A673 (cell line): ENCODE results near the gene SLC4A9. TPM values are rescaled to one million over a fixed set of nuclear protein-coding genes. Genes with fewer than 3 reads are reported as not detected.
A peak's percentile ranks its signal among the peaks of the same experiment; 100 is the strongest.

Source experiments
- Bru-seq: library from RNA; stranded (reverse); fragments of 400-500 nt; gene quantifications from one replicate; lab custom pipeline; 2021; lab: Mats Ljungman, UMichigan
- BruChase-seq, 2 experiments: library from RNA; stranded (reverse); fragments of 400-500 nt; gene quantifications; one replicate each; lab custom pipeline; 2021; lab: Mats Ljungman, UMichigan
- BruUV-seq: library from RNA; stranded (reverse); fragments of 400-500 nt; replicated peaks from 2 replicates; lab custom pipeline; 2021; lab: Mats Ljungman, UMichigan
- CTCF ChIA-PET: fragments of 300-600 bp; sonication (Branson Sonifier 250); formaldehyde crosslinking; loops from one replicate; lab custom pipeline; 2022; ENCODE audit warnings: antibody characterized with exemption; lab: Charles Lee
- POLR2A ChIA-PET: fragments of 300-600 bp; sonication (Branson Sonifier 250); formaldehyde crosslinking; loops from one replicate; lab custom pipeline; 2022; ENCODE audit warnings: antibody characterized with exemption; ENCODE audit not compliant: low non-redundant PET; lab: Charles Lee
- DNase-seq: peaks from one replicate; pipeline ENCODE4 v3.0.0-alpha.2; 2015; ENCODE audit warnings: low spot score
- H3K27ac ChIP-seq: fragments of 200-600 bp; sonication (generic); 2 replicates; pipeline ENCODE4 v1.5.1; 2016; ENCODE audit warnings: mixed run types, low read depth, mild to moderate bottlenecking, mixed read lengths, antibody characterized with exemption, low read length; ENCODE audit not compliant: poor library complexity, severe bottlenecking
- H3K27me3 ChIP-seq: fragments of 200-600 bp; sonication (generic); replicated peaks from 2 replicates; pipeline ENCODE4 v1.6.1; 2017; ENCODE audit warnings: mixed run types, low read depth, mild to moderate bottlenecking, mixed read lengths, antibody characterized with exemption, low read length; ENCODE audit not compliant: insufficient read depth, poor library complexity
- H3K36me3 ChIP-seq: fragments of 200-600 bp; sonication (generic); 2 replicates; pipeline ENCODE4 v1.6.1; 2016; ENCODE audit warnings: mixed run types, mild to moderate bottlenecking, mixed read lengths, antibody characterized with exemption, low read length; ENCODE audit not compliant: insufficient read depth, poor library complexity, severe bottlenecking
- H3K4me1 ChIP-seq: fragments of 200-600 bp; sonication (generic); 2 replicates; pipeline ENCODE4 v1.6.1; 2017; ENCODE audit warnings: mixed run types, mild to moderate bottlenecking, mixed read lengths, antibody characterized with exemption, low read length; ENCODE audit not compliant: insufficient read depth, poor library complexity, severe bottlenecking
- H3K4me3 ChIP-seq: fragments of 200-600 bp; sonication (generic); 2 replicates; pipeline ENCODE4 v1.5.1; 2016; ENCODE audit warnings: low read depth, mixed run types, mild to moderate bottlenecking, mixed read lengths, low read length; ENCODE audit not compliant: poor library complexity, severe bottlenecking
- H3K9me3 ChIP-seq: fragments of 200-600 bp; sonication (generic); 2 replicates; pipeline ENCODE4 v1.6.1; 2016; ENCODE audit warnings: mixed run types, low read depth, mild to moderate bottlenecking, mixed read lengths, antibody characterized with exemption, low read length; ENCODE audit not compliant: poor library complexity, severe bottlenecking
- EZH2 ChIP-seq: fragments of 200-600 bp; sonication (generic); IDR thresholded peaks from 2 replicates; pipeline ENCODE4 v1.6.1; 2017; ENCODE audit warnings: borderline replicate concordance, low read depth, mild to moderate bottlenecking, mixed read lengths, antibody characterized with exemption, low read length; ENCODE audit not compliant: poor library complexity, severe bottlenecking
- intact Hi-C: fragments of 100-400 bp; cut with micrococcal nuclease; formaldehyde crosslinking; loops from one replicate; pipeline ENCODE4 v1.10.0; 2022; ENCODE audit not compliant: unreplicated experiment
- long read RNA-seq: library from polyadenylated mRNA; stranded (forward); transcript quantifications from one replicate; pipeline ENCODE4 v2.0.0, GENCODE V29; 2022
- total RNA-seq: library from RNA; stranded (reverse); gene quantifications from 2 replicates; pipeline ENCODE4 v1.2.3, GENCODE V29; 2021
- TF ChIP-seq, protein P1 (sequence below): fragments of 300-800, 200-600 bp; sonication (generic); conservative IDR thresholded peaks from 2 replicates; pipeline ENCODE4 v1.5.1; 2017; ENCODE audit warnings: low read depth, mild to moderate bottlenecking, antibody characterized with exemption, low read length, moderate library complexity, mixed read lengths

Gene SLC4A9, protein sequence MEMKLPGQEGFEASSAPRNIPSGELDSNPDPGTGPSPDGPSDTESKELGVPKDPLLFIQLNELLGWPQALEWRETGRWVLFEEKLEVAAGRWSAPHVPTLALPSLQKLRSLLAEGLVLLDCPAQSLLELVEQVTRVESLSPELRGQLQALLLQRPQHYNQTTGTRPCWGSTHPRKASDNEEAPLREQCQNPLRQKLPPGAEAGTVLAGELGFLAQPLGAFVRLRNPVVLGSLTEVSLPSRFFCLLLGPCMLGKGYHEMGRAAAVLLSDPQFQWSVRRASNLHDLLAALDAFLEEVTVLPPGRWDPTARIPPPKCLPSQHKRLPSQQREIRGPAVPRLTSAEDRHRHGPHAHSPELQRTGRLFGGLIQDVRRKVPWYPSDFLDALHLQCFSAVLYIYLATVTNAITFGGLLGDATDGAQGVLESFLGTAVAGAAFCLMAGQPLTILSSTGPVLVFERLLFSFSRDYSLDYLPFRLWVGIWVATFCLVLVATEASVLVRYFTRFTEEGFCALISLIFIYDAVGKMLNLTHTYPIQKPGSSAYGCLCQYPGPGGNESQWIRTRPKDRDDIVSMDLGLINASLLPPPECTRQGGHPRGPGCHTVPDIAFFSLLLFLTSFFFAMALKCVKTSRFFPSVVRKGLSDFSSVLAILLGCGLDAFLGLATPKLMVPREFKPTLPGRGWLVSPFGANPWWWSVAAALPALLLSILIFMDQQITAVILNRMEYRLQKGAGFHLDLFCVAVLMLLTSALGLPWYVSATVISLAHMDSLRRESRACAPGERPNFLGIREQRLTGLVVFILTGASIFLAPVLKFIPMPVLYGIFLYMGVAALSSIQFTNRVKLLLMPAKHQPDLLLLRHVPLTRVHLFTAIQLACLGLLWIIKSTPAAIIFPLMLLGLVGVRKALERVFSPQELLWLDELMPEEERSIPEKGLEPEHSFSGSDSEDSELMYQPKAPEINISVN
- total RNA-seq (0.26 TPM in 1 of 2 replicates, not detected in the other), Bru-seq, nascent RNA (percentile 6 among the genes with signal in this experiment), BruChase-seq, experiment 1, labeled RNA remaining after a 2-hour chase (not detected), BruChase-seq, experiment 2, labeled RNA remaining after a 6-hour chase (percentile 16 among the genes with signal in this experiment)
- long read RNA-seq, partial matches to known transcripts, result 0 of 6 reads
- long read RNA-seq, other reads (novel, unspliced or antisense), result 6 of 6 reads

DNA sequence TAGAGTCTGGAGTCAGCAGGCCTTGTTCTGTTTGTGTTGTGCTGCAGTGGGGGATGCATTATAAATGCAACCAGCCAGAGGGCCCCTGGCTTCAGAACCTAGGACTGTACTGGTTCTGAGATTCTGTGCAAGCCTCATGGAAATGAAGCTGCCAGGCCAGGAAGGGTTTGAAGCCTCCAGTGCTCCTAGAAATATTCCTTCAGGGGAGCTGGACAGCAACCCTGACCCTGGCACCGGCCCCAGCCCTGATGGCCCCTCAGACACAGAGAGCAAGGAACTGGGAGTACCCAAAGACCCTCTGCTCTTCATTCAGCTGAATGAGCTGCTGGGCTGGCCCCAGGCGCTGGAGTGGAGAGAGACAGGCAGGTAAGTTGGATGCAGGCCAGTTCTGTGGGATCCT lies at the start of gene SLC4A9:
SLC4A9 (plus strand) TSS at position 94 of the 400 bp plus-strand sequence; CDS start at position 137, 43 bp downstream.
- CTCF ChIA-PET, result interaction anchor here (0.5 to 3.0 kb wide), 3 partner anchors 20 to 119 kb away, joined by 3 to 62 read pairs (median 4); no protein-coding TSS in a partner anchor
- H3K27ac ChIP-seq, result no peak within 1 kb of the TSS
- H3K4me1 ChIP-seq, result peaks cover 3% of the 10 kb centered on the region
- H3K27me3 ChIP-seq, result no peaks in the 10 kb centered on the region
- DNase-seq, result no peak
- no peak within 1 kb of the TSS for H3K4me3 ChIP-seq
- H3K9me3 ChIP-seq, result no peaks in the 10 kb centered on the region
- intact Hi-C loops, result no loop called here
- no TSS peak for BruUV-seq
- TF ChIP-seq EZH2, result no peak
- TF ChIP-seq, protein P1, sequence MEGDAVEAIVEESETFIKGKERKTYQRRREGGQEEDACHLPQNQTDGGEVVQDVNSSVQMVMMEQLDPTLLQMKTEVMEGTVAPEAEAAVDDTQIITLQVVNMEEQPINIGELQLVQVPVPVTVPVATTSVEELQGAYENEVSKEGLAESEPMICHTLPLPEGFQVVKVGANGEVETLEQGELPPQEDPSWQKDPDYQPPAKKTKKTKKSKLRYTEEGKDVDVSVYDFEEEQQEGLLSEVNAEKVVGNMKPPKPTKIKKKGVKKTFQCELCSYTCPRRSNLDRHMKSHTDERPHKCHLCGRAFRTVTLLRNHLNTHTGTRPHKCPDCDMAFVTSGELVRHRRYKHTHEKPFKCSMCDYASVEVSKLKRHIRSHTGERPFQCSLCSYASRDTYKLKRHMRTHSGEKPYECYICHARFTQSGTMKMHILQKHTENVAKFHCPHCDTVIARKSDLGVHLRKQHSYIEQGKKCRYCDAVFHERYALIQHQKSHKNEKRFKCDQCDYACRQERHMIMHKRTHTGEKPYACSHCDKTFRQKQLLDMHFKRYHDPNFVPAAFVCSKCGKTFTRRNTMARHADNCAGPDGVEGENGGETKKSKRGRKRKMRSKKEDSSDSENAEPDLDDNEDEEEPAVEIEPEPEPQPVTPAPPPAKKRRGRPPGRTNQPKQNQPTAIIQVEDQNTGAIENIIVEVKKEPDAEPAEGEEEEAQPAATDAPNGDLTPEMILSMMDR, result no peak
- POLR2A ChIA-PET, result no interaction called here
- H3K36me3 ChIP-seq, result no peaks in the 10 kb centered on the region

DNA sequence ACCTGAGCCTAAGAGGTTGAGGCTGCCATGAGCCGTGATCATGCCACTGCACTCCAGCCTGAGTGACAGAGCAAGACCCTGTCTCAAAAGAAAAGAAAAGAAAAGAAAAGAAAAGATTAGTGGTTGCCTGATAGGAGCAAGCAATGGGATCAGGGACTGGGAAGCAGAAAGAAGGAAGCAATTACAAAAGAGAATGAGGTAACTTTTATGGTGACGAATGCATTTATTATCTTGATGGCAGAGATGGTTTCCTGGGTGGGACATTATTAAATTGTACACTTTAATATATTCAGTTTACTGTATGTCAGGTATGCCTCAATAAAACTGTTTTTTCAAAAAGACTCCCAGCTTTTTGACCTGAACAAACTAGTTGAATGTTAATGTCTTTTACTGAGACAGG lies 49.6 kb upstream of the SLC4A9 start:
- intact Hi-C loops, result no loop called here
- DNase-seq, result peak; percentile 52
- H3K36me3 ChIP-seq, result no peaks in the 10 kb centered on the region
- ChIA-PET POLR2A (no interaction called here), CTCF (no interaction called here)
- H3K4me1 ChIP-seq, result peaks cover 22% of the 10 kb centered on the region
- peak overlapping the region; percentile 75 for H3K27ac ChIP-seq
- no TSS peak for BruUV-seq
- no peak overlapping the region for H3K4me3 ChIP-seq
- H3K27me3 ChIP-seq, result no peaks in the 10 kb centered on the region
- H3K9me3 ChIP-seq, result no peaks in the 10 kb centered on the region
- TF ChIP-seq, protein P1, result no peak
- TF ChIP-seq EZH2, result no peak

DNA sequence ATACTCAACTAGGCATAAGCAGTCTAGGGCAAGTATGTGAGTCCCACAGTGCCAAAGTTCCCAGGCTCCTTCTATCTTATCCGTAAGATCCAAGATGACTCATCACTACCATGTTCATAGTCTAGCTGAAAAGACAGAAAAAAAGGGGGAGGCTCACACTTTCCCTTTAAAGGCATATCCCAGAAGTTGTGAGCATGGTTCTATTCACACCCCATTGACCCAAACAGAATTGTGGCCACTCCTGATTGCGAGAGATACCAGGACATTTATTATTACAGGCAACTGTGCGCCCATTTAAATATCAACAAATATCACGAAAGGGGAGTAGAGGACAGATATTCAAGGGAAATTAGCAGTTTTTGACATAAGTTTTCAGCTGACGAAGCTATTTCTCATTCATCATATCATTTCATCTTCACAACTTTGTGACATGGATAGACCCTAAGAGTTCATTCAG lies 49.0 kb upstream of the SLC4A9 start:
- Histone ChIP-seq H3K9me3 (no peaks in the 10 kb centered on the region), H3K27me3 (no peaks in the 10 kb centered on the region), H3K4me3 (no peak overlapping the region), H3K36me3 (no peaks in the 10 kb centered on the region), H3K4me1 (peaks cover 22% of the 10 kb centered on the region), H3K27ac (peak overlapping the region; percentile 75)
- no TSS peak for BruUV-seq
- CTCF ChIA-PET, result interaction anchor here (0.7 kb wide), 1 partner anchor 41 kb away, joined by 3 read pairs; no protein-coding TSS in a partner anchor
- POLR2A ChIA-PET, result no interaction called here
- peak; percentile 79 for DNase-seq
- TF ChIP-seq, protein P1, result no peak
- no peak for TF ChIP-seq EZH2
- intact Hi-C loops, result no loop called here
